ENCODE measurements around the gene SH3RF1. TPM values are rescaled to one million over a fixed set of nuclear protein-coding genes. Genes with fewer than 3 reads are reported as not detected.

The SH3RF1 gene
- total RNA-seq, 4 donors from 2014 or later: 5.9 to 41.2 (median 15.0) TPM

DNA sequence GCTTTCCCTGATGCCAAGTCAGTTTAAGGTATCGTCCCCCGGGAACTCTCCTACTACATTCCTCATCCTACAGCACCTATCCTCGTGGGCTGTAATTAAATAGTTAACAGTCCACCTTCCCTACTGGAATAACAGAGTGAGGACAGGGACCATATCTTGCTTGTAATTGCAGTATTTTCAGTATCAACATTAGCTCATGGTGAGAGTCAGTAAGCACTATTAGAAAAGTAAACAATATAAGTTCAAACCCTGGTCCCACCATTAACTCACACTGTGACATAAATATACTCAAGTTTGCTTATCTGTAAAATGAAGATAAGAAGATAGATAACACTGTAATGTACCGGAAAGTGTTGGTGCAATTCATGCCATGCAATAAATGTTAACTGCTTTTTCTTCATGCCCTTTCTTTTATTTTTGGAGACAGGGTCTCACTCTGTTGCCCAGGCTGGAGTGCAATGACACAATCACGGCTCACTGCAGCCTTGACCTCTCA is 61.3 kb downstream of the SH3RF1 start:
- Histone ChIP-seq H3K9me3 (no peaks in the 10 kb centered on the region), H3K27ac (no peak overlapping the region), H3K27me3 (no peaks in the 10 kb centered on the region), H3K4me3 (no peak overlapping the region), H3K36me3 (no peaks in the 10 kb centered on the region), H3K4me1 (peaks cover 0 to 5% of the 10 kb centered on the region in 2 donors)
- no peak for DNase-seq
- TF ChIP-seq, protein P1, sequence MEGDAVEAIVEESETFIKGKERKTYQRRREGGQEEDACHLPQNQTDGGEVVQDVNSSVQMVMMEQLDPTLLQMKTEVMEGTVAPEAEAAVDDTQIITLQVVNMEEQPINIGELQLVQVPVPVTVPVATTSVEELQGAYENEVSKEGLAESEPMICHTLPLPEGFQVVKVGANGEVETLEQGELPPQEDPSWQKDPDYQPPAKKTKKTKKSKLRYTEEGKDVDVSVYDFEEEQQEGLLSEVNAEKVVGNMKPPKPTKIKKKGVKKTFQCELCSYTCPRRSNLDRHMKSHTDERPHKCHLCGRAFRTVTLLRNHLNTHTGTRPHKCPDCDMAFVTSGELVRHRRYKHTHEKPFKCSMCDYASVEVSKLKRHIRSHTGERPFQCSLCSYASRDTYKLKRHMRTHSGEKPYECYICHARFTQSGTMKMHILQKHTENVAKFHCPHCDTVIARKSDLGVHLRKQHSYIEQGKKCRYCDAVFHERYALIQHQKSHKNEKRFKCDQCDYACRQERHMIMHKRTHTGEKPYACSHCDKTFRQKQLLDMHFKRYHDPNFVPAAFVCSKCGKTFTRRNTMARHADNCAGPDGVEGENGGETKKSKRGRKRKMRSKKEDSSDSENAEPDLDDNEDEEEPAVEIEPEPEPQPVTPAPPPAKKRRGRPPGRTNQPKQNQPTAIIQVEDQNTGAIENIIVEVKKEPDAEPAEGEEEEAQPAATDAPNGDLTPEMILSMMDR (IDR thresholded peaks at IDR 0.05): no peak
- intact Hi-C loops (cut with DNase I; ENCODE audit: low total_unique reads): no loop called here

DNA sequence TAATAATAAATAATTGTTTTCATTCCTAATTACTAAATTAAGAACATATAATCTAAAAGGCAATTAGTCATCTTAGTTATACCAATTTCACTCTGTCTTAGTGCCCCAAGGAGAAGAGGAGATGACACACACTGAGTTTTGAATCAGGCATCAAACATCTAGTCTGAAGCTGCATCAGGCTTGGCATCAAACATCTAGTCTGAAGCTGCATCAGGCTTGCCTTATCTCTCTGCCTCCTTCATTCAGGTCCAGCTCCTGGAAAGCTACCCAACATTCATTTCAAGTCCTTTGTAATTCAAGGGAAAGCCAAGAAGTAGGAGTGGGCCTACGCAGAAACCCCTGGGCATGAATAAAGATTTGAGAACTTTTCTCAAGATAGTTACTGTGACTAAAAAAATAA is 62.2 kb downstream of the SH3RF1 start:
- intact Hi-C loops (cut with DNase I; ENCODE audit: low total_unique reads): no loop called here
- H3K4me3 ChIP-seq: no peak overlapping the region
- TF ChIP-seq, protein P1 (IDR thresholded peaks at IDR 0.05): no peak
- TF ChIP-seq POLR2A (IDR thresholded peaks at IDR 0.05): no peak
- H3K36me3 ChIP-seq: no peaks in the 10 kb centered on the region
- no peak for DNase-seq
- H3K27me3 ChIP-seq: no peaks in the 10 kb centered on the region
- no peaks in the 10 kb centered on the region for H3K9me3 ChIP-seq
- H3K4me1 ChIP-seq: peaks cover 0 to 5% of the 10 kb centered on the region in 2 donors
- H3K27ac ChIP-seq: no peak overlapping the region

DNA sequence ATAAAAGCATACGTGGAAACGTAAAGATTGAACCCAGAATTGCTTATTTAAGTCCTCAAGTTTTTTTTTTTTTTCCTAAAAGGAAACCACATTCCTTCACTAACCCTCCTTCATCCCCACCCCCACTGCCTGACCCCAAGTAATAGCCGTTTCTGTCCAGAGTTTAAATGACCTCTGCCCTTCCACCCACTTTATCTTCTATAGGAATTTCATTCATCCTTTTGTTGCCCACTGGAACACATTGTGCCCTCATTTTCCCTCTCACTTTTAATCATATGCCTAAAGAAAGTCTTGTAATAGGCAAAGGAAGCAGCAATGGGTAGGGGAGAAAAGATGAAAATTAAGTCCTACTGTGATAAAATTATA is 62.7 kb downstream of the SH3RF1 start:
- TF ChIP-seq POLR2A (IDR thresholded peaks at IDR 0.05): no peak
- TF ChIP-seq, protein P1 (IDR thresholded peaks at IDR 0.05): no peak
- Histone ChIP-seq H3K4me1 (peaks cover 0 to 5% of the 10 kb centered on the region in 2 donors), H3K27ac (no peak overlapping the region), H3K4me3 (no peak overlapping the region), H3K9me3 (no peaks in the 10 kb centered on the region), H3K36me3 (no peaks in the 10 kb centered on the region), H3K27me3 (no peaks in the 10 kb centered on the region)
- intact Hi-C loops (cut with DNase I; ENCODE audit: low total_unique reads): no loop called here
- no peak for DNase-seq

DNA sequence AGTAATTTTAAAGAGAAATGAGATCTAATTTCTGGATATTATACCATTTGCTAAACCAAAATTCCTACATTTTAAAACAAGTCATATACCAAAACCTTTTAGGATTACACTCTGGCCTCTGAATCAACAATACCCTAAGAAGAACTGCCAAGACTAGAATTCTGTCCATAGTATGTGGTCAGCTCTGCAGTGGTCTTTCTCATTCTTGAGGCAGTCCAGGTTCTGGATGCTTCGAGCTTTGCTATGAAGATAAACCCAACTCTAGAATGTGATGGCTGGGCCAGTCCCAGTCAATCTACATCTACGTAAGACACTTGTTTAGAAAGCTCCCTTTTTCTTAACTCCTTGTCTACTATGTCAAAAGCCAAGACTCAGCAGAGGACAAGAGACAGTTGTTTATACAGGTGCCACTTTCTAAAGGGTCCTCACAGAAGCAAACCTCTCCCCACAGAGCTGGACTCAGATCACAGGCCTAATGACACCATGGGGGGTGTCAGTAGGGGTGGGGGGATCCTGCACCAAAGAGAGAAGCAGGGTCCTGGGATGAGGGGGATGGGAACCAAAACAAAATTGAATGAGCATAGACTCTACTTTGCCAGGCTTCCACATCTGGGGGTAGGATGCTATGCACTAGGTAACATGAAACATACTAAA is 63.2 kb downstream of the SH3RF1 start:
- Histone ChIP-seq H3K4me1 (peaks cover 0 to 5% of the 10 kb centered on the region in 2 donors), H3K4me3 (no peak overlapping the region), H3K36me3 (no peaks in the 10 kb centered on the region), H3K27ac (no peak overlapping the region), H3K27me3 (no peaks in the 10 kb centered on the region), H3K9me3 (no peaks in the 10 kb centered on the region)
- intact Hi-C loops (cut with DNase I; ENCODE audit: low total_unique reads): no loop called here
- no peak for DNase-seq
- TF ChIP-seq, protein P1 (IDR thresholded peaks at IDR 0.05): no peak
- no peak for TF ChIP-seq POLR2A (IDR thresholded peaks at IDR 0.05)

DNA sequence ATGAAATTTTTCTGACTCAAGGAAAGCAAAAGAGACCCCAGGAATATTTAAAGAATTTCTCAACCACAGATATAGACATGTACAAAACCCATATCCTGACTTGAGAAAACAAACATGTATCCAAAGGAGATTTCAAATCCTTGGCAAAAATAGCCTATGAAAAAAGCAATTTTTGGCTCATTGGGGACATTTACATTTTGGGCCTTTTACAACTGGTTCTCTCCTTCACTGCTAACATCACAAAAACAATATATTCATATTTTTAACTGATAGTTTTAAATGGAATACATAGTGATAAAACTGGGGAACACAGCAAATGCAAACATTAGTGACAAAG is 65.0 kb downstream of the SH3RF1 start:
- Histone ChIP-seq H3K27me3 (no peaks in the 10 kb centered on the region), H3K27ac (no peak overlapping the region), H3K4me3 (no peak overlapping the region), H3K36me3 (no peaks in the 10 kb centered on the region), H3K9me3 (no peaks in the 10 kb centered on the region), H3K4me1 (peaks cover 0 to 5% of the 10 kb centered on the region in 2 donors)
- TF ChIP-seq POLR2A (IDR thresholded peaks at IDR 0.05): no peak
- TF ChIP-seq, protein P1 (IDR thresholded peaks at IDR 0.05): no peak
- intact Hi-C loops (cut with DNase I; ENCODE audit: low total_unique reads): no loop called here
- no peak for DNase-seq

All from uterus (tissue), 4 donors.